NCI-H1694 treated with DMSO at 0.1 percent for 48 hours (cell line): ENCODE measurements around the gene ZNF609.
A peak's percentile ranks its signal among the peaks of the same experiment; 100 is the strongest.

Experiments
- DNase-seq: peaks from one replicate; lab custom pipeline; 2025; lab: John Stamatoyannopoulos, UW

The ZNF609 gene

DNA sequence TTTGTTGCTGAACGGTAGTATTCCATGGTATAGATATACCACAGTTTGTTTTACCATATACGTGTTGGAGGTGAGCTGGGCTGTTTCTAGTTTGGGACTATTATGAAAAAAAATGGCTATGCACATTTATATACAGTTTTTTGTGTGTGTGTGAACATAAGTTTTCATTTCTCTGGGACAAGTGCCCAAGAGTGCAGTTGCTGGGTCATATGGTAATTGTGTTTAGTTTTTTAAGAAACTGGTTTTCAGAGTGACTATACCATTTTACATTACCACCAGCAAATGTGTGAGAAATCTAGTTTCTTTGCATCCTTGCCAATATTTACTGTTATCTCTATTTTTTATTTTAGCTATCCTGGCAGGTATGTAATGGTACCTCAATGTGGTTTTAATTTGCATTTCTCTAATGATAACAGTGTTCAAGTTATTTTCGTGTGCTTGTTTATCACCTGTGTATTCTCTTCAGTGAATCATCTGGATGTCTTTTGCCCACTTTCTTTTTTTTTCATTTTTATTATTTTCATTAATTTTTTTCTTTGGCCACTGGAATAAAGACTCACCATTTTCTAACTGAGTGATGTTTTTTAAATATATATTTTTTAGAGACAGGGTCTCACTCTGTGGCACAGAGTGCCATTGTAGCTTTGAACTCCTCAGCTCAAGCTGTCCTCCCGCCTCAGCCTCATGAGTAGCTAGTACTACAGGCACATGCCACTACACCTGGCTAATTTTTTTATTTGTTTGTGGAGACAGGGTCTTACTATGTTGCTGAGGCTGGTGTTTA is 75.3 kb downstream of the ZNF609 start:
- no peak for DNase-seq

DNA sequence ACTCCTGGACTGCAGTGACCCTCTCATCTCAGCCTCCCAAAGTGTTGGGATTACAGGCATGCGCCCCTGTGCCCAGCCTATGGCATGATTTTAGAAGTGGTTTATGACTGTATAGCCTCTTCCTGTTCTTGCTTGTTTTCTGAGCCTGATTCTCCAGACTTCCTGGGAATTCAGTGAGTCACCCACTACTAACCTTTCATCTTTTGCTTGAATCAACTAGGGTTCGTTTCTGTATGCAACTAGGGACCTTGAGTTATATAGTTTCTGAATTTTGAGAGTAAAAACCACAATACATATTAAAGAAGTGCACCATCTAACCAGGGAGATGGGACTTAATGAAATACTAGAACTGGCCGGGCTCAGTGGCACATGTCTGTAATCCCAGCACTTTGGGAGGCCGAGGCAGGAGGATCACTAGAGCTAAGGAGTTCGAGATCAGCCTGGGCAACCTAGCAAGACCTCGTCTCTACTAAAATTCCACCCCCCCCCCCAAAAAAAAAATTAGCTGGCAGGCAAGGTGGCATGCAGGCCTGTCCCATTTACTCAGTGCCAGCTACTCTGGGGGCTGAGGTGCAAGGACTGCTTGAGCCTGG is 76.0 kb downstream of the ZNF609 start:
- DNase-seq: no peak

DNA sequence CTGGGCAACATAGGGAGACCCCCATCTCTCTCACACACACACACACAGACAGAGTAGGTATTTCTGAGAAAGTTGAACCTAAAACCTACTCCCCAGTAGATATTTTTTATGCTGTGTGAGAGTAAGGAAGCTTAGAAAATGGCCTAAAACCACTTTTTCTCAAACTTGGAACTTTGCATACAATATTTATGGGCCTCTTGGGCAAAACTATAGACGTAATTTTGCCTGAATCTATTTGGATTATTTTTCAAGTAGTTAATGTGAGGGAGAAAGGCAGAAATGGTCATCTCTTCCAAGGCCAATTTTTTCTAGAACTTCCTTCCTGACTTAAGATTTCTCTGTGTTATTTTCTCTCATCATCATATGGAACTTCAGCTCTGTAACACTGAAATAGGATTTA is 81.7 kb downstream of the ZNF609 start:
- DNase-seq: no peak

DNA sequence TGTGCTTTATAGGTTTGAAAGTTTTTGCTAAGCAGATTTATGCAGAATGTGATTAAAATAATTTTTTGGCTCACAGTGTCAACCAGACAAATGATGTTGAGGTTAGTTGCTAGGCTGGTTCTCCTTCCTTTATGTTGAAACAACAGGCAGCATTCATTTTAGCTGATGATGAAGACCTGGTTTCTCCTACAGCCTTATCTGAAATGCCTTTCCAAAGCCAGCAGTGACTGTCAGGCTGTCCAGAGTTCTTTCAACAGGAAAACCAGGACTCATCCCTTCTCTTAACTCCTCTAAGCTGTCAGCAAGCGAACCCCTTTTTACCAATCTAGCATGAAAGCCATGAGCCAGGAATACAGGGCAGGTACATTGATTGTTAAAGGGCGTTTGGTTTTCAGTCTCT is 84.1 kb downstream of the ZNF609 start:
- no peak for DNase-seq

DNA sequence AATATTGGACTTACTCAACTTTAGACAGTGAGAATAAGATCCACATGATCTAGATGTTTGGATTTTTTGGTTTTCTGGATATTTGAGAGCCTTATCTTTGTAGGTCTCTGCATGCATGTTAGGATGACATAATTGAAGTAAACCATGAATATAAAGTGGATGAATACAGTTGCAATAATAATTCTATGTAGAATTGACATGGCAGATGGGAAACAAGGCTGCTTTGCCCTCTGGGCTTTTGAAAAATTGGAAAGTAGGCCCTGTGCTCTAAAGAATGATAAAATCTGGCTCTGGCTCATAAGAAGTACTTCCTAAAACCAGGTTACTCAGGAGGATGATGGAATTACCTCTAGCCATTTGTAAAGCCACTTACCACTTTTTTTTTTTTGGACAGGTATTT is 86.9 kb downstream of the ZNF609 start:
- DNase-seq: peak; percentile 3

DNA sequence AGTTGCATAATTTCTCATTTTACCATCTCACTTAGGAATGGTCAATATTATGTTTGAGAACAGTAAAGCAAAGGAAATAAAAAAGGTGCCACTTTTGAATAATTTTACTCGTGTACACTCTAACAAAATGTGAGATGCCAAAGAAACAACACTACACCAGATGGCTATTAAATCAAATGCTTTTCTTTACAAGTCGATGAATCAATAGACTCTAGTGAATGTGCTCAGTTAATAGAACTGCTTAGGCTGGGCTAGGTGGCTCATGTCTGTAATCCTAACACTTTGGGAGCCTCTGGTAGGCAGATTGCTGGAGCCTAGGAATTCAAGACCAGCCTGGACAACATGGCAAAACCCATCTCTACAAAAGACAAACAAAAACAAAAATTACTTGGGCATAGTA is 87.9 kb downstream of the ZNF609 start:
- no peak for DNase-seq

DNA sequence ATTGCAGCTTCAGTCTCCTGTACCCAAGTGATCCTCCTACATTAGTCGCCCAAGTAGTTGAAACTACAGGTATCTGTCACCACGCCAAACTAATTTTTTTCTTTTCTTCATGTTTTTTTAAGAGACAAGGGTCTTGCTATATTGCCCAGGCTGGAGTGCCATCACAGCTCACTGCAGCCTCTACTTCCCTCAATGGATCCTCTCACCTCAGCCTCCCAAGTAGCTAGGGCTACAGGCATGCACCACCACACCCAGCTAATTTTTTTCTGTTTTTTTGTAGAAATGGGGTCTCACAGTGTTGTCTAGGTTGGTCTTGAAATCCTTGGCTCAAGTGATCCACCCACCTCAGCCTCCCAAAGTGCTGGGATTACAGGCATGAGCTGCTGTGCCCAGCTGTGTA is 89.5 kb downstream of the ZNF609 start:
- DNase-seq: no peak

DNA sequence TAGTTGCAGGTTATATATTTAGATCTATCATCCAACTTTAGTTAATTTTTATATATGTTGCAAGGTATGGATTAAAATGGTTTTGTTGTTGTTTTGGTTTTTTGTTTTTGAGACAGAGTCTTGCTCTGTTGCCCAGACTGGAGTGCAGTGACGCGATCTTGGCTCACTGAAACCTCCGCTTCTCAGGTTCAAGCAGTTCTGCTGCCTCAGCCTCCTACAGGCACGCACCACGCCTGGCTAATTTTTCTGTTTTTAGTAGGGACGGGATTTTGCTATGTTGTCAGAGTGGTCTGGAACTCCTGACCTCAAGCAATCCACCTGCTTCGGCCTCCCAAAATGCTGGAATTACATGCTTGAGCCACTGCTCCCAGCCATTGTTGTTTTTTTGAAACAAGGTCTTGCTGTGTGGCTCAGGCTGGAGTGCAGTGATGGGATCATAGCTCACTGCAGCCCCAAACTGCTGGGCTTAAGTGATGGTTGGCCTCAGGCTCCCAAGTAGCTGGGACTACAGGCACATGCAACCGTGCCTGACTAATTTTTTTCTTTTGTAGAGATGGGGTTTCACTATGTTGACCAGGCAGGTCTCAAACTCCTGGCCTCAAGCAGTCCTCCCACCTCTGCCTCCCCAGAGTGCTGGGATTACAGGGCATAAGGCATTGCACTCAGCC is 92.0 kb downstream of the ZNF609 start:
- no peak for DNase-seq

DNA sequence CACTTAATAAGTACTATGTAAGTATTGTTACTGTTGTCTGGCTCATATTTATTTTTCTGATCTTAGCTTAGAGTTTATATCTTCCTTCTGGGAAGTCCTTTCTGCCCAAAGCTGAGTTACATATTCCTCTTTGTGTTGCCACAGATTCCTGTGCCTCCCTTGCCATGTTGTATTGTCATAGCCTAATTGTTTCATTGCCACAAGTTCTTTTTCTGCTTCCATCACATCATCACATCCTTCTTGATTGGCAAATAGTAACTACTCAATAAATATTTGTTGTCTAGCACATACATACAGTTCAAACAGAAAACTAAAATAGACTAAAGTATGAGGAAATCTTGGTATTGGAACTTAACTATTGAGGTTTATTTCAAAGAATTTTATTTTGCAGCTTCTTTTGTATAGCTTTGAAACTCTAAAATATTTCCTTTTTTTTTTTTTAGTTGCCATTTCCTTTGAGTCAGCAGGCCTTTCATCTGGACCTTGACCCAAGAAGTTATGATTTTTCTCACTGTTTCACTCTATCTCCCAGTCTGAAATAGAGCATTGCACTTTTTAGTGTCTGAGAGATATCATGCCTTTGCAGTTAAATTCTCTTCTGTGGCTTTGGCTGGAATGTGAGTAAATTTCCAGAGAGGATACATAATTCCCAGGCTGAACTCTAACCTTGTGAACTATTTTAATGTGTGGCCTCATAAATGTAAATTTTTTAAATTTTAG is 98.2 kb downstream of the ZNF609 start:
- no peak for DNase-seq

DNA sequence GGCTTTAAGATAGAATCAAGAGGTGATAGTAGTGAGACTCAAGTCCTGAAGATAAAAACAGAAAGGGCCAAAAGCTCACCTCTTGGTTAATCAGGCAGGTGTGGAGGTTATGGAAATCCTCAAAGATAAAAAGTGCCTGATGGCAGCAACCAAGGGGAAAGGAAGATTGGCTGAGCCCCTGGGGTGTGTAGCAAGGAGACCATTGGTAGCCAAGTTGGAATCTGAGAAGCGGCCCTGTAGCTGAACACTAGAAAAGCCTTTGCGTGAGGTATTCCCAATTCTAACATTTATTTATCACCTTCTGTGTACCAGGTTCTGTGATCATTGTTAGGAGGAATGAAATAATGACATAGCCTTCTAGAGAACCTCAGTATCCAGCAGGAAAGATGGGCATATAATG is 98.9 kb downstream of the ZNF609 start:
- DNase-seq: no peak

DNA sequence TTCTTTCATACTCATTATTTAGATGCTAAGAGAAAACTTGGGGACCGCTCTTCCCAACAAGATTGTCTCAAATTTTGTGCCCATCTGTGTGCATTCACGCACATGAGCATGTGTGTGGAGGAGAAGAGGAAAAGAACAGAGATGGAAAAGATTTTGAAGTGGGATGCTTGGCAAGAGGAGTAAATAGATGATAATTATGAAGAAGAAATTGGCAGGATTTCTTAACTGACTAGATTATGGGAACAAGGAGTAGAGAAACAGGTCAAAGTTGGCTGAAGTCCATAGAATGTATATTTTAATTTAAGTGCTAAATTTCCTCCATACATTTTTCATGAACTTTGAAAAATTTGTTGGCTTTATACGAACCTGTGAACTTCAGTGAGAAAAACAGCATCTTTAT is 100.1 kb downstream of the ZNF609 start:
- no peak for DNase-seq

DNA sequence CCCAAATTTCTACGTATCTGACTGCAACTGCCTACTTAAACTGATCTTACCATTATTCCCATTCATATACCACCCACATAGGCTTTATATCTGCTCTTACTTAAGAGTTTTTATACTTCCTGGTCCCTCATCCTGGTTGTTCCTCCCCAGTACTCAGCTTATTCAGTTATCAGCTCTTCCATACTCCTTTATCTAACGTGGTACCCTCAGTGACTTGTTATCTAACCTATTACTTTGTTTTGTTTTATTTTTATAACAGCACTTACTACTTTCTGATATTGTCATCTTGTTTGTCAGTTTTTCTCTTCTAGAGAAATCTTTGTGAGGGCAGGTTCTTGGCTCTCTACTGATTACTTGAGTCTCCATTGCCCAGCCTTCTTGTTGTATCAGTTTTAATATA is 100.6 kb downstream of the ZNF609 start:
- no peak for DNase-seq

DNA sequence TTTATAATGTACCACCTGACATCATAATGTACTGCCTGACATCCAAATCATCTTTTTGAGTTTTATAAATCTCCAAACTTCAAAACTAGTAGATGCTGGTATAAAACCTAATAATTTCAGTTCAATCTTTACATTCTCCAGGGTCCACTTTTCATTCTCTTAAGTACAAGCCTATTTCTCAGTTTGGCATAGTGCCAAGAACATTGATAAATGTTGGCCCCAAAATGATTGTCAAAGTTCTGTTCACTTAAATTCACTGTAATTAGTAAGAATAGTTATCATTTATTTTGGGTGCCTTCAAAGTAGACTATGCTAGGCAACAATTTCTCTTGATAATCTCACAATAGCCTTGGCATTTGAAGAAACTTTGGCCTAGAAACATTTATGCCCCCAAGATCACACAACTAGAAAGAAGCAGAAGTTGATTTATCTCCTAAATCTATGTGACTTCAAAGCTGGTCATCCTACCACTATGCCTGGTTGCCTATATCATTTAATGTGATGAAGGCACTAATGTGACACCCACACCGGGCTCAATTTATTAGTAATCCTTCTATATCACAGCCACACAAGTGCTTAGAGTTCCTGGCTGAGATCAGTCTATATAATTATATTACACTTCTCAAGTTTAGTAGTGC is 101.7 kb downstream of the ZNF609 start:
- DNase-seq: no peak

DNA sequence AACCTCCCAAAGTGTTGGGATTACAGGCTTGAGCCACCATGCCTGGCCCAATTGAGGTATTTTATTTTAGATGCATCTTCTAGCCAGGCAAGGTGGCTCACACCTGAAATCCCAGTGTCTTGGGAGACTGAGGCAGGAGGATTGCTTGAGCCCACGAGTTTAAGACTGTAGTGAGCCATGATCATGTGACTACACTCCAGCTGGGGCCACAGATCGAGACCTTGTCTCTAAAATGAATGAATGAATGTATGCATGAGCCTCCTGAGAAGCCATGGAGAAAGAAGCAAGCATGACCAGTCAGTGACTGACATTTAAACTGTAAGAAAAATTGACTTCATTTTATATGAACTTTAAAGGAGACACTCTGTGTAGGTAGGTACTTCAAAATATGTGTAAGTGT is 105.7 kb downstream of the ZNF609 start:
- DNase-seq: no peak

DNA sequence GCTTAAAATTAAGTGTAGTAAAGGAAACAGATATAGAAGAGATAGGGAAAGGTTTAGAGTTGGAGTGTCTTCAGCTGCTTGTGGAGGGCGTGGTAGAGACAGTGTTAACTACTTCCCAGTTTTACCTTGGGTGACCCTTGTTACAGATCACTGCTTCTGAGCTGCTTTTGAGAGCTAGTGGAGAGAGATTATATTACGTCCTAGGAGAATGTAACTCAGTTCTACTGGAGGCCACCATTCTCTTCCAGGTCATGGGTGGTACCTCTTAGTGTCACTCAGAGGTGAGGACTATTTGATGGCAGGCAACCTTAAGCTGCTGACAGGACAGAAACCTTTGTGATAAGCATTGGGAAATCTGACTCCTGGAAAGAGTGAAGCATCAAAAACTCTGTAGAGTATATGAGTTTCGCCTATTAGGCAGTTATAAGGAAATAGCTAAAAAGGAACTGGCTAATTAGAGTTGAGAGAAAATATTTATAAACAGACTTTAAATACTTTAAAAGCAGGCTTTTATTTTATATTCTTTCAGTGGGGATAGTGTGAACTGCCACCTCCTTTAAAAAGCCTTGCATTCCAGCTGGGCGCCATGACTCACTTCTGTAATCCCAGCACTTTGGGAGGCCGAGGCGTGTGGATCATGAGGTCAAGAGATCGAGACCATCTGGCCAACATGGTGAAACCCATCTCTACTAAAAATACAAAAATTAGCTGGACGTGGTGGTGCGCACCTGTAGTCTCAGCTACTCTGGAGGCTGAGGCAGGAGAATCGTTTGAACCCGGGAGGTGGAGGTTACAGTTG is 106.5 kb downstream of the ZNF609 start:
- no peak for DNase-seq

DNA sequence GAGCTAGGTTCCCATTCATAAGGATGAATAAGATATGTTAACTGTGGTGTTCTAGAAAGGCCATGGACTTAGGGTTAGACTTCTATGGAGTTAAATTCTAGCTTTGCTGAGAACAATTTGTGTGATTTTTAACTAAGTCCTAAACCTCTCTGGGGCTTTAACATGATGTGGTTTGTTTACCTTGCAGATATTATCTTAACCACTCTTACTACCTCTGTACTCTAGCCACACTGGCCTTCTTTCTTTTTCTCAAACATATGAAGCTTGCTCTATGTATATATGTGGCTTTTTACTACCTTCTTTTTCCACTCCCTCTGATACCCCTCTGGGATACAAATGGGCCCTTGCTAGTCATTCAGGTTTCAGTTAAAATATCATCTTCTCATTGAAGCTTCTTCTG is 108.4 kb downstream of the ZNF609 start:
- no peak for DNase-seq

DNA sequence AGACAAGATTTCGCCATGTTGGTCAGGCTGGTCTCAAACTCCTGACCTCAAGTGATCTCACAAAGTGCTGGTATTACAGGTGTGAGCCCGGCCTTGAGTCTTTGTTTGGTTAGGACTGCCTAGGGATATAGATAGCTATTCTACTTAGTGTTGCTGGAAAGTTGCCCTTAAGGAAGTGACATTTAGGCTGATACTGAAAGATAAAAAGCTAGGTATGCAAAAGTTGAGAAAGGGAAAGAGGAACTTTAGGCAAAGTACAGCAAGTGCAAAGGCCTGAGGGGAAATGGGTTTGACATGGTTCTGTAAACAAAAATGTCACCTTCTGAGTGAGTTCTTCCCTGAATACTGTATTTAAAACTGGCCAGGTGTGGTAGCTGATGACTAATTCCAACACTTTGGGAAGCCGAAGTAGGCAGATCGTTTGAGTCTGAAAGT is 111.5 kb downstream of the ZNF609 start:
- DNase-seq: no peak

DNA sequence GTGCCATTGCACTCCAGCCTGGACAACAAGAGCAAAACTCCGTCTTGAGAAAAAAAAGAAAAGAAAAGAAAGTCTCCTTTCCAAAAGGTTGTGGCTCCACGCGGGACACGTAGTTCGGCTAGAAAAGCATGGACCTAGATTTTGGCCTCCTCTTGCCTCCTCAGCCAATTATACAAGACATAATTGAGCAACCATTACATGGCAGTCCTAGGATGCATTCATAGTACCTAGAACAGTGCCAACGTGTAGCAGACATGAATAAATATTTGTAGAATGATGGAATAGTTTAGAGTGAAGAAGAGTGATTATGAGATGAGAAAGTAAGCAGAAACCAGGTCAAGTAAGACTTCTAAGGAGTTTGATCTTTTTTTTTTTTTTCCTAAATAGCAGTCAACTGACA is 112.5 kb downstream of the ZNF609 start:
- DNase-seq: no peak

DNA sequence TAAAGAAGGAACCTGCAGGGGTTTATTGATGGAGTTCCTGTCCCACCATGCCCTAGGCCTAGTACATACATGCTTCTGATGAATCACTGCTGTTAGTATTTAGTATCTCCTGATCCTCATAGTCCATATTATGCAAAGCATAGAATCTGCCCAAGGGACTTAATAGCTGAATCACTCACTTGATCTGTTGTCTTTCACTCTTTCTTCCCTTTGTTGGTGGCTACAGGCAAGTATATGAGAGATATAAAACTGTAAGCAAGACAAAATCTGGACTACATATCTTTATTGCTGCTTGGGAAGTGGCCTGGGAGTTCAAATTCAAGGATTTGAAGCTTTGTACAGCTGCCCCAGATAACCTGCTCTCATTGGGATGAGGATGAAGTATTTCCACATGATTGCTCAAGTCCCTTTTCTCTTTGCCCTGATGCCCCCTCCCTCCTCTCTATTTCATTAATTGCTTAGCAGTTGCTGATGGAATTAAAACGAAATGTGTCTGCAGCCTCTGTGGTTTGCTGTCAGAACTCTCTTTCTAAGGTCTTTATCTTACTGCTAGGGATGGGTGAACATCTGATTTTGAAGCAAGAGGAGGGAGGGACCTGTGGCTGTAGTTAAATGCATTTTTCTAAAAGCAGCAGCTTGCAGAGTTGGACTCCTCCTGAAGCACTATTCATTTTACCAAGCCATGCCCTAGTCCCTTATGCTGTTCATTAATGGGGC is 114.1 kb downstream of the ZNF609 start:
- DNase-seq: no peak

DNA sequence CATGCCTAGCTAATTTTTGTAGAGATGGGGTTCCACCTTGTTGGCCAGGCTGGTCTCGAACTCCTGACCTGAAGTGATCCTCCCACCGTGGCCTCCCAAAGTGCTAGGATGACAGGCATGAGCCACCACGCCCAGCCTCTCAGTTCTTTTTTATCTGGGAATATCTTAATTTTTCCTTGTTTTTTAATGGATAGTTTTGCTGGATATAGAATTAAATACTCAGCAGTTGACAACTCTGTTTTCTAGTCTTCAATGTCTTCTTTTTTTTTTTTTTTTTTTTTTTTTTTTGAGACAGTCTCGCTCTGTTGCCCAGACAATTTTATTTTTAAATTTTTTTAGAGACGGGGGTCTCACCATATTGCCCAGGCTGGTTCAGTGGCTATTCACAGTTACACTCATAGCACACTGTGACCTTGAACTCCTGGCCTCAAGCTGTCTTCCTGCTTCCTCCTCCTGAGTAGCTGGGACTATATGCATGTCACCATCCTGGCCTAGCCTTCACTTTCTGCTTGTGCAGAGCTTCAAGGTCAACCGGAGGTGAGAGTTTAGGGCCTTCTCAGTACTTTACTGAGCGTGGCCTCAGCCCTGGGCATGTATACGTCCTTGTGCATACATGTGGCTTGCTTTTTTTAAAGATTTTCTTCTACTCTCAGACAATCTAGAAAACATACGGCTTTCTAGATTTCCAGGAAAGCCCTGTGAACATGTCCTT is 120.5 kb downstream of the ZNF609 start:
- no peak for DNase-seq
